IPS-18a (cell line): ENCODE results near the gene CENPA.

ENCODE experiments used
- H3K27ac ChIP-seq: one replicate; pipeline ENCODE4 v1.5.1; 2013; ENCODE audit warnings: low read length
- H3K27me3 ChIP-seq: one replicate; pipeline ENCODE4 v1.6.1; 2013; ENCODE audit warnings: mild to moderate bottlenecking, low read length; ENCODE audit not compliant: control insufficient read depth, insufficient read depth
- H3K36me3 ChIP-seq: one replicate; pipeline ENCODE4 v1.6.1; 2013; ENCODE audit warnings: low read depth, low read length; ENCODE audit not compliant: control insufficient read depth
- H3K4me1 ChIP-seq: one replicate; pipeline ENCODE4 v1.6.1; 2013; ENCODE audit warnings: low read depth, low read length; ENCODE audit not compliant: control insufficient read depth
- H3K4me3 ChIP-seq: one replicate; pipeline ENCODE4 v1.5.1; 2013; ENCODE audit warnings: low read length
- H3K9ac ChIP-seq: one replicate; pipeline ENCODE4 v1.6.1; 2013; ENCODE audit warnings: mild to moderate bottlenecking, low read length, moderate library complexity
- H3K9me3 ChIP-seq: one replicate; pipeline ENCODE4 v1.6.1; 2013; ENCODE audit warnings: low read depth, low read length; ENCODE audit not compliant: control insufficient read depth

Gene CENPA

DNA sequence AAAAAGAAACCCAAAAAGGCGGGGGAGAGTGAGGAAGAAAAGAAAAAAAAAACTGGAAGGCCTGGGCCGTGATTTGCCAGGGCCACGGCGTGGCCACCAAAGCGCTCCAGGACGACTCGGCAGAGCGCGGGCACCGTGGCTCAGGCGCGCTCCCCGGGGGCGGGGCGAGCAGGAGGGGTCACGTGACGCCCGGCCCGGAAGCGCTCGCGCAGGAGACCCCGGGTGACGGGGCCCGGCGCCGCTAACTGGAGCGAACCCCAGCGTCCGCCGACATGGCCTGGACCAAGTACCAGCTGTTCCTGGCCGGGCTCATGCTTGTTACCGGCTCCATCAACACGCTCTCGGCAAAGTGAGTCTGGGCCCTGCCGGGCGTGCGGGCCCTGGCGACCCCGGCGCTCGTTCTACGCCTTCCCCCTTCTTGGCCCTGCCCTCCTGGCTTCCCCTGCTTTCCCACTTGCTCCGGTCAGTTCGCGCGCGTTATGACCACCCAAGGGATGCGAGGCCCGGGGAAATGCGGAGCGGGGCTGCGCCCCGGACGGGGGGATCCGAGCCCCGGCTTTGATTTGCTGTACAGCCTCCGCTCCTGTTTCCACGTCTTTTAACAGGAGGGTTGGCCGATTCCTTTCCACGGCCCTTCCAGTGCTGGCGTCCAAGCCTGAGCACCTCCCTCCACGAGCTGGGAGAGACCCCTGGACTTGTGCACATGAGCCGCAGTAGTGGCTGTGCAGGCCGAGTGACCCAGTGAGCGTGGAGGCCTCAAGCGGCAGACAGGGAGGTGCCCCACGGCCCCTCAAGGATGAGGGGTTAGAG, 21.6 kb upstream of the CENPA start, which contains the start of gene SLC35F6:
SLC35F6 (plus strand) TSS at position 207 of the 810 bp plus-strand sequence; CDS start at position 273, 66 bp downstream.
- H3K27ac ChIP-seq = no peak within 1 kb of the TSS

DNA sequence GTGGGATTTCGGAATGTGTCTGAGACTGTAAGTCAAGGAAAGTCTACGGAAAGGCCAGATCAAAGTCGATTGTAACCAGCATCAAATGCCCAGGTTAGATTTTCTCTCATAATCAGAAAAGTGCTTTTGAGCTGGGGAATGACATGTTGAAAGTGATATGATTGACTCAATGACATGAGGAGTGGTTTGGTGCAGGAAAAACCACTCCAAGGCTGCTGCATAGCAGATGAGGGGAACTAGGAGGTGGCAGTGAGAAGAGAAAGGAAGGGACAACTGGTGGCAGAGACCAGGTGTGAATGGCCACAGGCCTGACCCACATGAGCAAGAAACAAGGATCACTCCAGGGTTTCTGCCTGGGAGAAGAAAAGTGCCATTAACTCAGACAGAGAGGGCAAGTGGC, 20.9 kb upstream of the CENPA start:
- Histone ChIP-seq H3K36me3 (no peaks in the 10 kb centered on the region), H3K9me3 (no peaks in the 10 kb centered on the region), H3K27me3 (peaks cover 10% of the 10 kb centered on the region), H3K27ac (no peak overlapping the region), H3K9ac (peak overlapping the region; percentile 55), H3K4me3 (peak overlapping the region; percentile 85), H3K4me1 (peaks cover 4% of the 10 kb centered on the region)

More for the DNA sequence above, 21.6 kb upstream of the CENPA start, which contains the start of gene SLC35F6:
- Histone ChIP-seq H3K4me3 (peak within 1 kb of the TSS; percentile 85), H3K27me3 (peaks cover 10% of the 10 kb centered on the region), H3K9me3 (no peaks in the 10 kb centered on the region), H3K4me1 (peaks cover 4% of the 10 kb centered on the region), H3K36me3 (no peaks in the 10 kb centered on the region), H3K9ac (peak within 1 kb of the TSS; percentile 55)

DNA sequence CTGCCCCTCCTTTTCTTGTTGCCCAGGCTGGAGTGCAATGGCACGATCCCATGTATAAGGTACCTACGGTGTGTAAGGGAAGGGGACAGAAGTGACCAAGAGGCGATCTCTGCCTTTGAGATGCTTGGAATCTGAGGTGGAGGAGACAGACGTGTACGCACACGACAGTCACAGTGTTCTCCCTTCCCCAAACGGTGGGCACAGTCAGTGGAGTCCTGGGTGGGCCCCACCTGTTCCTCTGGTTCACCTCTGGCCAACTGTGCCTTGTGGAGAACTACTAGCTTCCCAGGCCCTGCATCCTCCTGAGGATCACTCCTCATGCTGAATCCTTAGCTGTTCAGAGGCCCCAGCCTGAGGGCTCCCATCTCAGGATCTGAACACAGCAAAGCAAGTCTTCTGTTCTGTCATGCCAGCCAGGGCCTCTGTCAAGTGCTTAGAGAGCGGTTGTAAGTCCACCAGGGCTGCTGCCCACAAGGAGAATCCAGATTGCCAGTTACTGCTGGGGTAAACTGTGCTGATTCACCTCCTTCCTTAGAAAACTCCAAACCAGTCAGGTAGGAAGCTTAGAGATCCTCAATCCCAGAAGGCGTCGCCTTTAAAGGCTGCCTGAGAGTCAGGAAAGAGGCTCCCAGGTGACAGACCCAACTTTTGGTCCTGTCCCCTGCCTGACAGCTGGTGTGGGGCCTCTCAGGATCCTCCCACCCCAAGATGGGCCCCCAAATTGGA, 20.2 kb upstream of the CENPA start:
- Histone ChIP-seq H3K9me3 (no peaks in the 10 kb centered on the region), H3K4me1 (peaks cover 4% of the 10 kb centered on the region), H3K9ac (no peak overlapping the region), H3K27ac (no peak overlapping the region), H3K36me3 (no peaks in the 10 kb centered on the region), H3K27me3 (peaks cover 10% of the 10 kb centered on the region), H3K4me3 (no peak overlapping the region)

DNA sequence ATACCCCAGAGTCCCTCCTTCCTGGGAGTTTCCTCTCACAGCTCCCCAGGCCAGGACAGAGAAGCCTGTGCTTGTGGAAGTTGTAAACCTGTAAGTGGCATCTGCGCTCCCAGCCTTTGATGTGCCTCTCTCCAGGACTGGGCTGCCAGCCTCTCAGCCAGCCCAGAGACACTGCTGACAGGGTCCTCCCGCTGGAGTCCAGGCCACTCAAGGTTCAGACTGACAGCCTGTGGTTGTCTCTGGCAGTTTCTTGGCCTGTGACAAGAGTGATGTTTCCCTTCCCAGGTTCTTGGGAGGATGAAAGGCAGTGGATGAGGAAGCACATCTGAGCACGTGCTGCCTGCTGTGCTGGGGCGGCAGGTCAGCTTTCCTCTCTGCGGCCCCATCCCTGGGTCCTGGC, 18.7 kb upstream of the CENPA start:
- H3K9me3 ChIP-seq = no peaks in the 10 kb centered on the region
- no peak overlapping the region for H3K4me3 ChIP-seq
- H3K4me1 ChIP-seq = peaks cover 4% of the 10 kb centered on the region
- no peak overlapping the region for H3K27ac ChIP-seq
- H3K27me3 ChIP-seq = peaks cover 10% of the 10 kb centered on the region
- H3K36me3 ChIP-seq = no peaks in the 10 kb centered on the region
- H3K9ac ChIP-seq = no peak overlapping the region

DNA sequence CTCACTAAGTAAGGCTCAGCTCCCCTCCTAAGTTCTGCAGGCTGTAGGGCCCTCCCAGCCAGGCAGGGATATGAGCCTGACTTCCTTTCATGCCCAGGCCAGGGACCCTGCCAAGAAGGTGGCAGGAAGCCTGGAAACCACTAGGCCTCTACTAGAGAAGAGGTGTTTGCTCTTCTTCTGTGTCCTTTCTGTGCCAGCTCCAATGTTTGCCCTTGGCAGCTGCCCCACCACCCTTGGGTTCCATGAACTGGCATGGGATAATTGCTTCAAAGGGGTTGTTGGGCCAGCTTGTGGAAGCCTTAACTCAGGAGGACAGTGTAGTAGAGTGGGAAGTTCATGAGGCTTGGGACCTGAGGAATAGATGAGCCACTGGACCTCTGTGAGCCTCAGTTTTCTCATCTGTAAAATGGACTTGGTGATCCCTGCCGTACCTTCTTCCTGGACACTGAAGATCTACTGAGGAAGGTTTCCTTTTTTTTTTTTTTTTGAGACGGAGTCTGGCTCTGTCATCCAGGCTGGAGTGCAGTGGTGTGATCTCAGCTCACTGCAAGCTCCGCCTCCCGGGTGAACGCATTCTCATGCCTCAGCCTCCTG, 17.9 kb upstream of the CENPA start:
- Histone ChIP-seq H3K9me3 (no peaks in the 10 kb centered on the region), H3K36me3 (no peaks in the 10 kb centered on the region), H3K9ac (no peak overlapping the region), H3K27me3 (peaks cover 10% of the 10 kb centered on the region), H3K4me1 (peaks cover 4% of the 10 kb centered on the region), H3K4me3 (no peak overlapping the region), H3K27ac (no peak overlapping the region)

DNA sequence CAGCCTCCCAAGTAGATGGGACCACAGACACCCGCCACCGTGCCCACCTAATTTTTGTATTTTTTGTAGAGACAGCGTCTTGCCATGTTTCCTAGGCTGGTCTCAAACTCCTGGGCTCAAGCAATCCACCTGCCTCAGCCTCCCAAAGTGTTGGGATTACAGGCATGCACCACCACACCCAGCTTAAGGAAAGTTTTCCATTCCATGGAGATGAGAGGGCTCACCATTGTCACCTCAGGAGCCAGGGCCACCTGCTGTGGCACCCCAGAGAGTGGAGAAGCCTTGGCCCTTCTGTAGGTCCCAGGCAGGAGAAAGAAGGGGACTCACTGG, 17.1 kb upstream of the CENPA start:
- H3K9me3 ChIP-seq = no peaks in the 10 kb centered on the region
- no peak overlapping the region for H3K4me3 ChIP-seq
- no peaks in the 10 kb centered on the region for H3K36me3 ChIP-seq
- H3K4me1 ChIP-seq = peaks cover 4% of the 10 kb centered on the region
- H3K9ac ChIP-seq = no peak overlapping the region
- no peak overlapping the region for H3K27ac ChIP-seq
- peaks cover 10% of the 10 kb centered on the region for H3K27me3 ChIP-seq

DNA sequence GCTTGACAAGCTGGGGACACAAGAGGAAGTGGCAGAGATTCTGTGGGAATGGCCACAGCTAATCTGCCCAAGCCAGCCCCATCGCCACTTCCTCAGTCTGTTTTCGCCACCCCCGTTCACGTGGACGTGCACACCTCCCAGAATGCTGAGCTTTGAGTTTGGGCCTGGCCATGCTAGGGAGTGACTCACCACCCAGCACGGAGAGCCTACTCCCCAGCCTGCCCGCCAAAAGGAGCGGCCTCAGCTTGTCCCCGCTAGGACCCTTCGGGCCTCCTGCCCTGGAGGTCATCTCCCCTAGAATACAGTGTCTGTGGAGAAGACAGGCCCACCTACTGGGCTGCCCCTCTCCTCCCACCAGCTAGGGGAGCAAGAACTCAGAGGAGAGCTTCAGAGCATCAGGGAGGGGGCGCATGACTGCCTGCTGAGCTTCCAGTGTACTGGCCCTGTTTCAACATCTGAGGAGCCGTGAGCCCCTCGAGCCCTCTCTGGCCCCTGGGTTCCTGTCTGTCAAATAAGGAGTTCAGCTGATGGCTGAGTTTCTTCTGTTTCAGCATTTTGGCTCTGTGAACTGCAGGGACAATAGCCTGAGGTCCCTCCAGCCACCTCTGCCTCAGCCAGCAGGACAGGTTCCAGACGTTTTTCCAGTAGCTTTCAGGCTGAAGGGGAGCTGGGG, 16.6 kb upstream of the CENPA start:
- Histone ChIP-seq H3K9ac (no peak overlapping the region), H3K9me3 (no peaks in the 10 kb centered on the region), H3K4me3 (no peak overlapping the region), H3K4me1 (peaks cover 4% of the 10 kb centered on the region), H3K27ac (no peak overlapping the region), H3K27me3 (peaks cover 10% of the 10 kb centered on the region), H3K36me3 (no peaks in the 10 kb centered on the region)

DNA sequence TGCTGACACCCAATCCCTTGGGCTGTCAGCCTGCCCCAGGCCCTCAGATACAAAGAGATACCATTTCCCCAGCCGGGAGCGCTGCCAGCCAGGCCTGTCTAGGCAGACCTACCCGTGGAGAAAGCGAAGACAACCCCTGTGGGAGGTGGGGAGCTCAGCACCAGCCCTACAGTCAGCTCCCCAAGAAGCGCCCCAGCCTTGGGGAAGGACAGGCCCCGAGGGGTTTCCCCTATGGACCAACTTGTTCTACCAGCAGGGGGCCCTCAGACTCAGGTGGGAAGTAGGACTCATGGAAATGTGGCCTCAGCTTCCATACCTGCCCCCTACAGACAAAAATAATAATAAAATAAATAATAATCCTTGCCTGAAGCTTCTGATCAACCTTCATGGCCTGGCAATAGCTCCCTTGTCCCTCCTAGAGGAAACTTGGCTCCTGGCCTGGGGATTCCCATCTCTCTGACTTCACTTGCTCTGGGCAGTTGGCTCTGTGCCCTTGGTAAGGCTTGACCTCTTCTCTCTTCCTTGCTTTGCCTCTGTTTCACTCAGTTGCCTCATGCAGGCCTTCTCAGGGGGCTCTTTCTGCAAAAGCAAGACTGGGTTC, 14.8 kb upstream of the CENPA start:
- Histone ChIP-seq H3K9ac (no peak overlapping the region), H3K4me3 (no peak overlapping the region), H3K4me1 (peaks cover 4% of the 10 kb centered on the region), H3K36me3 (peaks cover 5% of the 10 kb centered on the region), H3K27ac (no peak overlapping the region), H3K27me3 (no peaks in the 10 kb centered on the region), H3K9me3 (no peaks in the 10 kb centered on the region)

DNA sequence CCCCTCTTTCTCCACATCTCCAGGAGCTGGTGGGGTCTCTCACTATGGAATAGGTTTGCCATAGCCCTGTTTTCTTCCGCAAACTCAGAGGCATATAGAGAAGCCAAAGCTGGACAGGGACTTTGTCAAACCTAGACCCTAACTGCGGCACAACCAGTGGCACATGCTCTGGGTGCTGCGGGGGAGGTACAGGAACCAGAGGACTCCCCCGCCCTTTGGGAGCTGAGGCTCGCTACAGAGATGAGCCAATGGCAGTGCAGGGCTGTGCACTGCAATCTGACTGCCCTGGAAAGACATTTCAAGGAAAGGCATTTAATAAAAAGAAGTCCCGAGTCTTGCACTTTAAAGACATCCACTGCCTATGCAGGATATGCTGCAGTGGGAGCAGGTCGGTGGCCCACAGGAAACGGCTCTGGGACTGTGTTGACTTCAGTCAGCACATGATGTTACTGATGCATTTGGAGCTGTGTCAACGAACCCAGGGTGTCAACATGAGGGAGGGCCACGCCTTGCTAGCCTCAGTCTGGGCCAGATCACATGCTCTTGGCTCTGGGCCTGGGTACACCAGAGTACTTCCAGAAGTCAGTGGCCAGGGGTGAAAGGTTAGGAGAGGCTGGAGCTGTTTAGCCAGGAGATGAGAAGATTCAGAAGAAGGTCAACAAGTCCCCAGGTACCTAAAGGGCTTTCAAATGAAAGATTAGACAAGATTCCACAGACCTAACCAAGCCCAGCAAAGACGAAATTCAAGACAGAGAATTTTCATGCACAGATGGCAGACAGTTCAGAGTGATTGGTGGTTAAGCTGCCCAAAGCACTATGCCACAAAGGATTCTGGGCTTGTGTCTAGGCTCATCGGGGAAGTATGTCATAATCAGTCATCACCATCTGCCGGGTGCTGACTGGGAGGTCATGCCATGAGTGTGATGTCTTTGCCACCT, 13.5 kb upstream of the CENPA start:
- H3K27me3 ChIP-seq = no peaks in the 10 kb centered on the region
- H3K9ac ChIP-seq = no peak overlapping the region
- H3K4me3 ChIP-seq = no peak overlapping the region
- H3K4me1 ChIP-seq = peaks cover under 1% of the 10 kb centered on the region
- H3K9me3 ChIP-seq = no peaks in the 10 kb centered on the region
- no peak overlapping the region for H3K27ac ChIP-seq
- H3K36me3 ChIP-seq = peaks cover 6% of the 10 kb centered on the region

DNA sequence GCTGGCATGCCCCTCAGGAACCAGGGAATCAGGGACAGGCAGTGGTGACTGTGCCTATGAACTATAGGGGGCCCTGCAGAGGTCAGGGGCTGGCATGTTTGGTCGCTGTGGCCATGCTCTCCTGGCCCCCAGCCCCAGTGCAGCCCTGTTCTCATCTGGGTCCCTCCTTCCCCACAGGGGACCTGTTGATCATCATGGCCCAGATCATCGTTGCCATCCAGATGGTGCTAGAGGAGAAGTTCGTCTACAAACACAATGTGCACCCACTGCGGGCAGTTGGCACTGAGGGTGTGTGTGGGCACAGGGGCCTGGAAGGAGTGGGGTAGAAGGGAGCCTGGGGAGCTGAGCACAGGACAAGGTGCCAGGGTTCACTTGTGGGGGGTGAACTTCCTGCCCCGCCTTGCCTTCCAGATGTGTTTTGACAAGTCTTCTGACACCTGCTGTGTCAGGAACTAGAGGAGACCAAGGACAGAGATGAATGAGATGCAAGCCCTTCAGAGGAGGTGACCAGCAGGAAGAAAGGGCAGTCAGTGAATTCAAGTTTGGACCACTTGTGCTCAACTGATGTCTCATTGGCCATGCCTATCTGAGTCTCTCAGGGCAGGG, 9.6 kb upstream of the CENPA start:
- Histone ChIP-seq H3K36me3 (peaks cover 11% of the 10 kb centered on the region), H3K4me3 (no peak overlapping the region), H3K27ac (no peak overlapping the region), H3K9me3 (no peaks in the 10 kb centered on the region), H3K4me1 (no peaks in the 10 kb centered on the region), H3K27me3 (no peaks in the 10 kb centered on the region), H3K9ac (no peak overlapping the region)
